Measurements from ENCODE around the gene SNAP25.

Gene SNAP25

GRCh38 chr20:10216146-10216791, 2.4 kb upstream of the SNAP25 start:
- no peak for DNase-seq (ENCODE audit: low spot score)

- no peak for DNase-seq (ENCODE audit: low spot score)
Observed at GRCh38 chr20:10217721-10218410, 764 bp upstream of the SNAP25 start.

DNA sequence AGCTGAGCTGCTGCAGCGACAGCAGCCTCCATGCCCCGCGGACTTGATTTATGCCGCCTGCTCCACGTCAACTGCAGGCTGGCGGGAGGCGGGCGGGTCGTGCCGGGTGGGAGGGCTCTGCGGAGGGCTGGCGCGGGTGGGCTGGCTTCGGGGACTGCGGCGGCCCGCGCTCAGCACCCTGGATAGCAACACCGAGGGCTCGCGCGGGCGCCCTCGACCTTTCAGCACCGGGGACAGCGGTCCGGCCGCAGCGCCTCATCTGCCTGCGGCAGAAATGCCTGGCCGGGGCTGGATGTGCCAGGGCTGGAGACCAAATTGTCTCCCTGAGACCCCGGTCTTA, 792 bp downstream of the SNAP25 start:
- peak; percentile 46 for DNase-seq (ENCODE audit: low spot score)

DNA sequence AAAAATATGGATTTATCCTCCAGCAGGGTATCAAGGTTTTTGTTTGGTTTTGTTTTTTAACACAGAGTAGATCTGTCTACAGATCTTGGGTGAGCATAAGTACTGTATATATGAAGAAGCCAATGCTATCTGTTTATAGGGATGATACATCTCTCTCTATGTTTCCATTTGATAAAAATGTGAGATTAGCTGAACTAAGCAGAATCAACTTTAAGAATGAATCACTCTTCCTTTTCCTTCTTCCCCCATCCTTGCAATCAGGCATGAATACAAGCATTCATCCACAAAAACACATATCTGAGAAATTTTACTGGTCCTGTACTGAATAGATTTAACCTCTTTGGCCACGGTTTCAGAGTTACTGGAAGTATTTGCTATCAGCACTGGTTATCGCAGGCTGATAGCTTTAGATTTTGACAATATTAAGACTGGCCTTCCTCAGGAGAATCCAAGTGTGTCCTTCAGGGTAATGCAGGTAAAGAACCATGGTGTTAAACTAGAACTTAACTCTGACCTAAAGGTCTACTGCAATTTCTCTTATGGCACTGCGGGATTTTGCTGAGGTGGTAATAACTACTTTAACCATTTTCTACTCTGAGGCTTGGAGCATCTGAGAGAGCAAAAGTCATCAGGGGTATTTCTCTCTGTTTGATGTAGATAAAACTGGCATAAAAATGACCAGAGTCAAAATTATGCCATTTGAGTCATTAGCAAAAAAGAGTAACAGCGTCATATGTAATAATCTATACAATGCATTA, 1.5 kb downstream of the SNAP25 start:
- DNase-seq (ENCODE audit: low spot score): no peak

- DNase-seq (ENCODE audit: low spot score): no peak
Observed at GRCh38 chr20:10221021-10221420, 2.4 kb downstream of the SNAP25 start.

- DNase-seq (ENCODE audit: low spot score): no peak
Observed at GRCh38 chr20:10225439-10226060, 6.9 kb downstream of the SNAP25 start.

DNA sequence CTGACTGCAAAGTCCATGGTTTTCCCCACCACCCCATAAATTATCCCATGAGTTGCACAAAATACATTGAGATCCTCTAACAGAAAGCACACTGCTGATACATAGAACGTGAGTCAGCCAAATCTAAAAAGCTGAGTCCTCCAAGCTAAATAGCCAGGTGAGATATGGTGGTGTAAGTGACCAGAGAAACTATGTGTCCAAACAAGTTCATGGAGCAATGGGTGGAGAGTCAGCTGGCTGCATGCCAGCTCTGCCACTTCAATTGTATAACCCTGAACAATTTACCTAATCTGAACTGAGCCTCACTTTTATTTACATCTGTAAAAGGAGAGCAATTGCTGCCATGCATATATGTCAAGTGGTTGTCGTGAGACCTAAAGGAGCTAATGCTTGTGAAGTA, 9.7 kb downstream of the SNAP25 start:
- DNase-seq (ENCODE audit: low spot score): no peak

DNA sequence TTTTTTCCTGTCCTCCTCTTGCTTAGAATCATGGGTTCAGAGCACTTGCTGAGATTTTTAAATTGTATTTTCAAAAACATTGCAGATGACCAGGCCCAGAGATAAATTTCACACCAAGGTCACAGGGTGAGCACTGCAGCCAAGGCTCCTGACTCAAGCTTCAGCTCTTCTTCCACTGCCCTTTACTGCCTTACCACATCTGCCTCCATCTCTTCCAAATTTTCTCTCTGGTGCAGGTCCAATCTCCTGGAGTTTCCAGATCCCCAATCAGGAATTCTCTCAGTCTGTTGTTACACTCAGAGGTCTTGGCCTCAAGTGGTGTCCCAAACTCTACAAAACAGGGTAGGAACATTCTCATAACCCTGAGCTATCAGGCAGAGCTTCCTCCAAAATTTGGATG, 12.7 kb downstream of the SNAP25 start:
- DNase-seq (ENCODE audit: low spot score): no peak

- DNase-seq (ENCODE audit: low spot score): no peak
Observed at GRCh38 chr20:10236540-10237533, 18.2 kb downstream of the SNAP25 start.

GRCh38 chr20:10239954-10240353, 21.3 kb downstream of the SNAP25 start:
- DNase-seq (ENCODE audit: low spot score): no peak

DNA sequence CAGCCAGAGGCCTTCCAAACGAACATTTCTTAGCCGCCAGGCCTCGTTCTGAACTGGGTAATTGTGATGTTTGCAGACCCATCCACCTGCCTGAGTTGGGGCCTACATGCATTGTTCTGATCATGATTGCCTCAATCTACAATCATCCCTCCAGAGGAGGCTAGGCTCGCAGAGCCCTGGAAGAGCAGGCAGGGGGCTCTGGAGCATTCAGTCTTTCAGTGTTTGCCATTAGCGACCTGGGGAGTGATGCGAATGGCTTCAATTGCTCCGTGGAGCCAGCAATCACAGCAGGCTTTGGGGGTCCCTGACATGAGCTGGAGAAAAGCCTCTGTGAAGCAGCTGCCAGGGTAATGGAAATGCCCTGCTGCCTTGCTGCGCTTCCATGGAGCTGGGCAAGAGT, 22.0 kb downstream of the SNAP25 start:
- DNase-seq (ENCODE audit: low spot score): no peak

DNA sequence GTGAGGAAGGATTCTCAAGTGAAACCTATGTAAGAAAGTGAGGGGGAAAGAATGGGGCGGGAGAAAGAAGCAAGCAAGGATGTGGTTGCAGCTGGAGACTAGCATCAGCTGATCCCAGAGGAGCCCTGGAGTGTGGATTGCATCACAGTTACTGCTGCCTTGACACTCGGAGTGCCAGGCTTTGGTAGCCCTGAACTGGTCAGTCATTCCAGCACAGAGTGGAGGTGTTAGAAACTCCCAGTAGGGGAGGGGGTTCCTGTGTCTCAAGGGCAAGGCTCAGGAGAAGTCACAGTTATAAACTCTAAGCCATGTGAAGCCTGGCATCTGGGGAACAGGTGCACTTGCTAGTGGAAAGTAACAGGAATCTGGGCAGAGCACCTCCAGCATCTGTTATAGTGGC, 23.5 kb downstream of the SNAP25 start:
- no peak for DNase-seq (ENCODE audit: low spot score)

DNA sequence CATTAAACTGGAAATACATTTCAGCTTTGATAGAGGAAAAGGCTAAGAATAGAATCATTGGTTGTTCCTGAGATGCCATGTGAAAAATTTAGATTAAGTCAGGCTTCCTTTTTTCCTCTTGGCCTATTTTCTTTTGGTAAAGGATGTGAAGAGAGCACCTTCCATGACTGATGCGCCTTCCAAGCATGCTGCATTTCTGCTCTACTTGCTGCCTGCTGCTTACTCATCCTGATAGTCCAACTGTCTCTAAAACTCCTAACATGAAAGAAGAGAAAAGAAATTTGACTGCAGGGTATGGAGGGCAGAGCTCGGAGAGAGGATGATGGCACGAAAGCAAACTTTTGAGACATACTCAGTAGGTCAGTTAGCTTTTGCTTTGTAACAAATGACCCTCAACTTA, 28.8 kb downstream of the SNAP25 start:
- no peak for DNase-seq (ENCODE audit: low spot score)

- DNase-seq (ENCODE audit: low spot score): no peak
Observed at GRCh38 chr20:10249048-10249770, 30.6 kb downstream of the SNAP25 start.

DNA sequence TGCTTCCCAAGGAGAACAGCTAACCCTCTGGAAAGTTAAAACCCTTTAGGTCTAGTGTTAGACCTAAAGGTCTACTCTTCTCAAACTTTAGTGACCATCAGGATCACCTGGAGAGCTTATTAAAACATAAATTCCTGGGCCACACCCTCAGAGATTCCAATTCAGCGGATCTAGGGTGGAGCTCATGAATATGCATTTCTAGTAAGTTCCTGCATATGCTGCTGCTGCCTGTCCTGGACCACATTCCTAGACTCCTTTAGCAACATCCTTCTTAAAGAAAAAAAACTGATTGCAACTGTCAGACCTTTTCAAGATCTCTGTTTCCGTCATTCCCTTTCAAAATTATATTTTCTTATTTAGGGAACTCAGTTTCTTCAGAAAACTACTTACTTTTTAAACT, 31.2 kb downstream of the SNAP25 start:
- DNase-seq (ENCODE audit: low spot score): no peak

GRCh38 chr20:10250902-10251301, 32.3 kb downstream of the SNAP25 start:
- no peak for DNase-seq (ENCODE audit: low spot score)

DNA sequence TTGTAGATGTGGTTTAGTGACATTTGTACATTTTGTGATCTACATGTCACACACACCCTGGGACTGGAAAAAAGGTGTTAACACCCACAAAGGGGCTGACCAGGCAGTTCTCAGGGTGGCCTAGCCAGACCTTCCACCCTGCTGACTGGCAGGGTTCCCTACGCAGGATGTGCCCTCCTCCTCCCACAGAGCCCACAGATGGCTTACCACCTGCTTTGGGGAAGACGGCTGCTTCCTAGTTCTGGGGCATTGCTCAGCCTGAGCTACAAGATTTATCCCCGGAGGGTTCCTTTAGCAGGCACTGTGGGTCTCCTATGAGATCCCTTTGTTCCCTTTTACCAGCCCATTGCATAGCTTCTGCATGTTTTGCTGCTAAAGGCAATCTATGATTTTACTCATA, 35.1 kb downstream of the SNAP25 start:
- no peak for DNase-seq (ENCODE audit: low spot score)

DNA sequence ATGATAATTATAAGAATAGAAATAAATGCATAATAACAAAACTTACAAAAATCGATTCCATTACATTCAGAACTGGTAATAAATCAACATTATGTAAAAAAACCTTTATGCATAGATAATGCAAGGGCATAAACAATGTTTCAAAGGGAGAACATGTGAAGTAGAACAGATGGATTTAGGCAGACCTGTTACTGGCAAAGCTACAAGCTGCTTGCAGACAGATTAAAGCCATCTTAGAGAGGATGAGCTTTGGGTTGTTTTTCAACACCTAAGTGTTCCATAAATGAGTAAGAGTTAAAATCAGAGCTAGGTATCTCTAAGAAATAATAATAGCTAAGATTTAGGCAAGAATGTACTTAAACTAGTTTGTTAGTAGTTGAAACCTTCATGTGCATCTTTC, 37.2 kb downstream of the SNAP25 start:
- DNase-seq (ENCODE audit: low spot score): no peak

DNA sequence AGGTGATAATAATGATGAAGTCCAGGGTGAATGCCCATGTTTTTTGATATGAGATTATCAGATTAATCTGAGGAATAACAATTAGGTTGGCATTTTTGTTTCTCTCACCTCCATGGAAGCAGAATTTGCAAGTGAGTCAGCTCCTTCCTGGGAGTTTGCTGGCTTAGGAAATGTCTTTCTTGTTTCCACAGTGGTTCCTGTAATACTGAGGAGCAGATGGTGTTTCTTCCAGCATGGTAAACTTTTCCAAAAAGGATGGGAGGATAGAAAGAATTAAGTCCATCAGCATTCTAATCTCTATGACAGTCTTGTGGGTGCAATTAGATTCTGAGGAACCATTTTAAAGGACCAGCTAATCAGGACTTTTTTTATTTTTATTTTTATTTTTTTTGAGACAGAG, 40.5 kb downstream of the SNAP25 start:
- no peak for DNase-seq (ENCODE audit: low spot score)

GRCh38 chr20:10260316-10260715, 41.7 kb downstream of the SNAP25 start:
- DNase-seq (ENCODE audit: low spot score): no peak

DNA sequence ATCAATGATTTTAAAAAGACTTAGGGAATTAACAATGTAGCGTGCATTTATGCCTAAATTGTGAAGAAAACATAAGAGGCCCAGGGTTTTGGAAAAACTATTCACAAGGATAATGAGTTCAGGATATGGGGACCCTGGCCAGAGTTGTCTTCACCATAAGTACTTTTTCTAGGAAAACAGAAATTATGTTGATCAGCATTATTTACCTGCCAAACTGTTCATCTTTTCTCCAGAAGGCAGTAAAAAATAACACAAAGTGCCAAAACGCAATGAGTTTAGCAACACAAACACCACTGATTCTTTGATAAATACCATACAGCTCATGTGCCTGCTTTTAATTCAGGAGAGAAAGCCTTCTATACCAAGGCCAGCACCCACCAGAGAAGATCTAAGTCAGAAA, 43.1 kb downstream of the SNAP25 start:
- DNase-seq (ENCODE audit: low spot score): no peak

All from germinal center (tissue), 1 donor.